HepG2 (cell line): ENCODE data around the gene SBNO2. TPM values are rescaled to one million over a fixed set of nuclear protein-coding genes. Genes with fewer than 3 reads are reported as not detected.
A peak's percentile ranks its signal among the peaks of the same experiment; 100 is the strongest.

Experiments used
- AKAP8 ChIP-seq: sonication (generic); formaldehyde crosslinking; IDR thresholded peaks from 2 replicates; pipeline ENCODE4 v1.5.1; 2020; ENCODE audit warnings: mild to moderate bottlenecking, missing genetic modification reagents
- ASH2L ChIP-seq: fragments of 300-600, 200-600 bp; sonication (generic); IDR thresholded peaks from 2 replicates; pipeline ENCODE4 v1.7.0; 2017; ENCODE audit warnings: low read depth, mild to moderate bottlenecking, moderate library complexity, mixed read lengths, low read length; ENCODE audit not compliant: insufficient read length
- CENPT ChIP-seq: sonication (generic); formaldehyde crosslinking; IDR thresholded peaks from 2 replicates; pipeline ENCODE4 v1.8.0; 2022; ENCODE audit warnings: low read depth, mild to moderate bottlenecking, moderate library complexity, missing genetic modification reagents
- GATAD1 ChIP-seq: IDR thresholded peaks from 2 replicates; pipeline ENCODE4 v1.6.1; 2016; ENCODE audit warnings: missing genetic modification reagents, missing compliant biosample characterization
- GLI4 ChIP-seq: sonication (generic); formaldehyde crosslinking; IDR thresholded peaks from 2 replicates; pipeline ENCODE4 v1.5.1; 2020; ENCODE audit warnings: missing genetic modification reagents, mild to moderate bottlenecking, moderate library complexity, borderline replicate concordance
- HNRNPLL ChIP-seq: fragments of 200-400 bp; formaldehyde crosslinking; IDR thresholded peaks from 2 replicates; pipeline ENCODE4 v1.6.1; 2017; ENCODE audit warnings: mild to moderate bottlenecking, low read depth, low read length; ENCODE audit not compliant: poor library complexity, severe bottlenecking
- KDM6A ChIP-seq: IDR thresholded peaks from 2 replicates; pipeline ENCODE4 v1.6.1; 2016; ENCODE audit warnings: low read depth
- MAFF ChIP-seq: IDR thresholded peaks from 2 replicates; pipeline ENCODE4 v1.6.1; 2011; ENCODE audit warnings: low read depth, low read length, improper control_type of control experiment
- MXD4 ChIP-seq: IDR thresholded peaks from 2 replicates; pipeline ENCODE4 v1.6.1; 2016; ENCODE audit warnings: mild to moderate bottlenecking, missing biosample characterization, missing genetic modification reagents
- NKX3-1 ChIP-seq: sonication (generic); formaldehyde crosslinking; IDR thresholded peaks from 2 replicates; pipeline ENCODE4 v1.5.0; 2020; ENCODE audit warnings: missing genetic modification reagents
- XBP1 ChIP-seq: sonication (generic); formaldehyde crosslinking; IDR thresholded peaks from 2 replicates; pipeline ENCODE4 v1.5.0; 2020; ENCODE audit warnings: missing genetic modification reagents
- ZBTB38 ChIP-seq: sonication (generic); formaldehyde crosslinking; IDR thresholded peaks from 2 replicates; pipeline ENCODE4 v1.5.1; 2020; ENCODE audit warnings: mild to moderate bottlenecking, missing genetic modification reagents
- ZFP82 ChIP-seq: sonication (generic); formaldehyde crosslinking; IDR thresholded peaks from 2 replicates; pipeline ENCODE4 v1.5.1; 2020; ENCODE audit warnings: mild to moderate bottlenecking, missing genetic modification reagents, borderline replicate concordance
- ZNF224 ChIP-seq: sonication (generic); formaldehyde crosslinking; IDR thresholded peaks from 2 replicates; pipeline ENCODE4 v1.5.0; 2020; ENCODE audit warnings: mild to moderate bottlenecking, missing genetic modification reagents
- ZNF549 ChIP-seq: sonication (generic); formaldehyde crosslinking; IDR thresholded peaks from 2 replicates; pipeline ENCODE4 v1.5.0; 2020; ENCODE audit warnings: missing genetic modification reagents
- ZNF556 ChIP-seq: sonication (generic); formaldehyde crosslinking; IDR thresholded peaks from 2 replicates; pipeline ENCODE4 v1.4.0; 2020; ENCODE audit warnings: mild to moderate bottlenecking, missing genetic modification reagents, borderline replicate concordance
- ZNF605 ChIP-seq: sonication (generic); formaldehyde crosslinking; IDR thresholded peaks from 2 replicates; pipeline ENCODE4 v1.8.0; 2022; ENCODE audit warnings: mild to moderate bottlenecking, missing genetic modification reagents
- polyA plus RNA-seq, 8 experiments: library from polyadenylated mRNA; depleted of rRNA in 3 of 8; stranded (reverse) in 7 of 8; unstranded in 1 of 8; fragments of >200 nt; fragmentation: Illumina TruSeq in 4 of 8; extraction: Trizol in 4 of 8; gene quantifications; 2 replicates each; pipeline versions ENCODE4 v1.2.1 to v1.2.3, GENCODE V29; 2011 to 2016; ENCODE audit warnings: low read depth in 4 of 8, missing spikeins in 1 of 8, mixed read lengths in 1 of 8; ENCODE audit not compliant: insufficient read depth in 1 of 8
- total RNA-seq, 5 experiments: library from RNA; depleted of rRNA; stranded (reverse); fragments of >200 nt; fragmentation: Illumina TruSeq; extraction: Trizol; gene quantifications; 2 replicates each; pipeline ENCODE4 v1.2.3, GENCODE V29; 2016; ENCODE audit warnings: low read depth in 1 of 5
- TF ChIP-seq, protein P1 (sequence below), 2 experiments: sonication (generic) in 1 of 2; formaldehyde crosslinking in 1 of 2; IDR thresholded peaks; 2 replicates each; pipeline versions ENCODE4 v1.4.0 to v1.6.1; 2016 to 2020; ENCODE audit warnings: borderline replicate concordance in 1 of 2, low read depth in 1 of 2, mild to moderate bottlenecking in 1 of 2, missing genetic modification reagents in 1 of 2
- TF ChIP-seq, protein P2 (sequence below): sonication (generic); formaldehyde crosslinking; IDR thresholded peaks from 2 replicates; pipeline ENCODE4 v1.9.0; 2021; ENCODE audit warnings: missing genetic modification reagents, mild to moderate bottlenecking, borderline replicate concordance
- TF ChIP-seq, protein P3 (sequence below): sonication (generic); formaldehyde crosslinking; IDR thresholded peaks from 2 replicates; pipeline ENCODE4 v1.5.0; 2020; ENCODE audit warnings: mild to moderate bottlenecking, missing genetic modification reagents

Gene SBNO2
- total and polyA plus RNA-seq, 2 of the 13 experiments (the other 11 are each of a cell fraction or from before 2014, with no cell fraction given) = 8.6 to 10.4 TPM

DNA sequence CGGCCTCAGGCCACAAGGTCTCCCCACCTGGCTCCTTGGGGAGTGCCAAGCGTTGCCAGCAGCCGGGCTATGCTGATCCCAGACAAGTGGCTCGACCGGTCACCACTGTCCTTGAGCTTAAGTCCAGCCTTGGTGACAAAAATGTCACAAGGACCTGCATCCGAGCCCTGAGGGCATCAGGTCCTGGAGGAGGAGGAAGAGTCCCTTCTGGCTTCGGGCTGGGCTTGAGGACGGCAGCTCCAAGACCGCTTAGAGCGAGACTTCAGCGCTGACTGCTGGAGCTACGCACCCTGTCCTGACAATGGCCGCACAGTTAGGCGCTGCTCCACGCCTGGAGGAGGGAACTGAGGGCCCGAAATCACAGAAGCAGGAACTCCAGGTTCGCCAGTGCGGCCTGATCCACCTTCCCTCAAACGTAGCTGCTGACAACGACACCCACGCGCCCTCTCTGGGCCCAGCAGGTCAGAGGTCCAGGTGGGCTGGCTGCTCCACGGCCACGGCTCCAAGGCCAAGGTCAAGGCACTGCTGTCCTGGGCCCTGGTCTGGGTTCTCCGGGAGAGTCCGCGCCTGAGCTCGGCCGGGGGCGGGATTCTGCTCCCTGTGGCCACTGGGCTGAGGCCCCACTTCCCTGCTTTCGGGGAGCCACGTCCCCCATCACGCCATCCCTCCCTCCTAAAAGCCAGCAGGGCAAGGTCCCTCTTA lies 7.0 kb downstream of the SBNO2 start (continued):
- TF ChIP-seq MAFF (no peak), XBP1 (CRISPR knock-in tag) (no peak), ZNF224 (CRISPR knock-in tag) (no peak), HNRNPLL (no peak), KDM6A (CRISPR knock-in tag) (no peak), ZNF549 (CRISPR knock-in tag) (no peak), ZNF556 (CRISPR knock-in tag) (no peak), ZBTB38 (CRISPR knock-in tag) (peak; percentile 89), ZNF605 (CRISPR knock-in tag) (no peak), MXD4 (CRISPR knock-in tag) (no peak), ZFP82 (CRISPR knock-in tag) (no peak), NKX3-1 (CRISPR knock-in tag) (no peak), GATAD1 (CRISPR knock-in tag) (no peak), GLI4 (no peak), CENPT (CRISPR knock-in tag) (no peak), AKAP8 (CRISPR knock-in tag) (peak; percentile 74; the same call in 1 of the 2 replicates), ASH2L (no peak)
- TF ChIP-seq, protein P1, sequence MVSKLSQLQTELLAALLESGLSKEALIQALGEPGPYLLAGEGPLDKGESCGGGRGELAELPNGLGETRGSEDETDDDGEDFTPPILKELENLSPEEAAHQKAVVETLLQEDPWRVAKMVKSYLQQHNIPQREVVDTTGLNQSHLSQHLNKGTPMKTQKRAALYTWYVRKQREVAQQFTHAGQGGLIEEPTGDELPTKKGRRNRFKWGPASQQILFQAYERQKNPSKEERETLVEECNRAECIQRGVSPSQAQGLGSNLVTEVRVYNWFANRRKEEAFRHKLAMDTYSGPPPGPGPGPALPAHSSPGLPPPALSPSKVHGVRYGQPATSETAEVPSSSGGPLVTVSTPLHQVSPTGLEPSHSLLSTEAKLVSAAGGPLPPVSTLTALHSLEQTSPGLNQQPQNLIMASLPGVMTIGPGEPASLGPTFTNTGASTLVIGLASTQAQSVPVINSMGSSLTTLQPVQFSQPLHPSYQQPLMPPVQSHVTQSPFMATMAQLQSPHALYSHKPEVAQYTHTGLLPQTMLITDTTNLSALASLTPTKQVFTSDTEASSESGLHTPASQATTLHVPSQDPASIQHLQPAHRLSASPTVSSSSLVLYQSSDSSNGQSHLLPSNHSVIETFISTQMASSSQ (IDR thresholded peaks at IDR 0.05; ENCODE audit: low read depth) = no peak
- TF ChIP-seq, protein P1 (CRISPR knock-in tag; IDR thresholded peaks at IDR 0.05; ENCODE audit: borderline replicate concordance) = 0 out of 2 replicates have a peak, but pooled peaks have one; percentile 22
- TF ChIP-seq, protein P2, sequence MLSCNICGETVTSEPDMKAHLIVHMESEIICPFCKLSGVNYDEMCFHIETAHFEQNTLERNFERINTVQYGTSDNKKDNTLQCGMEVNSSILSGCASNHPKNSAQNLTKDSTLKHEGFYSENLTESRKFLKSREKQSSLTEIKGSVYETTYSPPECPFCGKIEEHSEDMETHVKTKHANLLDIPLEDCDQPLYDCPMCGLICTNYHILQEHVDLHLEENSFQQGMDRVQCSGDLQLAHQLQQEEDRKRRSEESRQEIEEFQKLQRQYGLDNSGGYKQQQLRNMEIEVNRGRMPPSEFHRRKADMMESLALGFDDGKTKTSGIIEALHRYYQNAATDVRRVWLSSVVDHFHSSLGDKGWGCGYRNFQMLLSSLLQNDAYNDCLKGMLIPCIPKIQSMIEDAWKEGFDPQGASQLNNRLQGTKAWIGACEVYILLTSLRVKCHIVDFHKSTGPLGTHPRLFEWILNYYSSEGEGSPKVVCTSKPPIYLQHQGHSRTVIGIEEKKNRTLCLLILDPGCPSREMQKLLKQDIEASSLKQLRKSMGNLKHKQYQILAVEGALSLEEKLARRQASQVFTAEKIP (CRISPR knock-in tag) = no peak
- TF ChIP-seq, protein P3, sequence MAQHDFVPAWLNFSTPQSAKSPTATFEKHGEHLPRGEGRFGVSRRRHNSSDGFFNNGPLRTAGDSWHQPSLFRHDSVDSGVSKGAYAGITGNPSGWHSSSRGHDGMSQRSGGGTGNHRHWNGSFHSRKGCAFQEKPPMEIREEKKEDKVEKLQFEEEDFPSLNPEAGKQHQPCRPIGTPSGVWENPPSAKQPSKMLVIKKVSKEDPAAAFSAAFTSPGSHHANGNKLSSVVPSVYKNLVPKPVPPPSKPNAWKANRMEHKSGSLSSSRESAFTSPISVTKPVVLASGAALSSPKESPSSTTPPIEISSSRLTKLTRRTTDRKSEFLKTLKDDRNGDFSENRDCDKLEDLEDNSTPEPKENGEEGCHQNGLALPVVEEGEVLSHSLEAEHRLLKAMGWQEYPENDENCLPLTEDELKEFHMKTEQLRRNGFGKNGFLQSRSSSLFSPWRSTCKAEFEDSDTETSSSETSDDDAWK = no peak
